PFSK-1 (cell line): ENCODE measurements around the gene SRP14.

Experiments
- FOXP2 ChIP-seq: optimal IDR thresholded peaks from 2 replicates; pipeline ENCODE3; 2011; ENCODE audit warnings: borderline replicate concordance, control low read depth, inconsistent platforms; ENCODE audit not compliant: insufficient read depth; ENCODE audit errors: extremely low read length, extremely low read depth
- POLR2AphosphoS5 ChIP-seq: IDR thresholded peaks from 2 replicates; pipeline ENCODE4 v1.6.1; 2012; ENCODE audit warnings: low read depth, mild to moderate bottlenecking, control low read depth, low read length, moderate library complexity
- TAF1 ChIP-seq: IDR thresholded peaks from 2 replicates; pipeline ENCODE4 v1.6.1; 2012; ENCODE audit warnings: low read length, control low read depth, borderline replicate concordance; ENCODE audit not compliant: insufficient read depth

DNA sequence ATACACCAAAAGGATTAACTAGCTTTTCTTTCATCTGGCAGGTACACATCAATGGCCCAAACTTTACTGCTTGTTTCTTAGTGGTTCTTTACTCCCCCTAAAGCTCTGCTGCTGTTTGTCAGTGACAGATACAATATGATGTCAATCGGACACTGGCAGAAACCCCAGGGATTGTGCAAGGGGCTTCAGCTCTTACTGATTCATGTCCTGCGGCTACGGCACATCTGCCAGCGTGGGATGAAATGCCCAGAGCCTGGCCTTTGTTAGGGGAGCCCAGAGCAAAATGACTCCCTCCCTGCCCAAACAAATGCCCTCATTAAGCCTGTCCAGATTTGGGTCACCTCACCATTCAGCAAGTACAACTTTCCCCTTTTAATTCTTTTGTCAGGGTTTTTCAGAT lies 28.3 kb downstream of the SRP14 start:
- TF ChIP-seq POLR2AphosphoS5: no peak
- TF ChIP-seq TAF1: no peak
- TF ChIP-seq FOXP2: no peak
